Endothelial cell of umbilical vein (primary cell): ENCODE results near the gene PYGO2. TPM values are rescaled to one million over a fixed set of nuclear protein-coding genes. Genes with fewer than 3 reads are reported as not detected.
A peak's percentile ranks its signal among the peaks of the same experiment; 100 is the strongest.
"Not testable (repeated sequence)": the region's sequence is repeated elsewhere in the genome, so short reads cannot be mapped to it uniquely, and the experiment has no call there.

Experiments used
- BruUV-seq: library from RNA; stranded (reverse); fragments of 400-500 nt; replicated peaks from 2 replicates; lab custom pipeline; 2021; lab: Mats Ljungman, UMichigan
- CTCF ChIA-PET: fragments of 300-600, 350-600 bp; sonication (Branson Sonifier 250); formaldehyde crosslinking; loops from one replicate; lab custom pipeline; 2021; ENCODE audit warnings: antibody characterized with exemption, inconsistent platforms; lab: Charles Lee
- POLR2A ChIA-PET: fragments of 300-600, 350-600 bp; sonication (Branson Sonifier 250); formaldehyde crosslinking; loops from one replicate; lab custom pipeline; 2021; ENCODE audit warnings: antibody characterized with exemption, inconsistent platforms; lab: Charles Lee
- DNase-seq: peaks from one replicate; pipeline ENCODE4 v3.0.0-alpha.2; 2011; ENCODE audit warnings: low read depth, low spot score
- FAIRE-seq: peaks from 2 replicates; lab custom pipeline; 2011; peaks lifted over from hg19 to GRCh38; lab: Jason Lieb, UNC
- H2AFZ ChIP-seq: 2 replicates; pipeline ENCODE4 v1.6.0; 2012; ENCODE audit warnings: low read depth, low read length, control low read depth, inconsistent platforms
- H3K27ac ChIP-seq: 2 replicates; pipeline ENCODE4 v1.5.1; 2011; ENCODE audit warnings: low read depth, mild to moderate bottlenecking, control low read depth, low read length, moderate library complexity; ENCODE audit not compliant: insufficient read depth
- H3K27me3 ChIP-seq, 2 experiments: 2 replicates each; pipeline versions ENCODE4 v1.6.0 to v1.6.1; 2011; ENCODE audit warnings: low read length in 2 of 2, mixed read lengths in 1 of 2; ENCODE audit not compliant: control insufficient read depth in 2 of 2, insufficient read depth in 2 of 2
- H3K36me3 ChIP-seq, 2 experiments: 2 replicates in 1 of 2; 3 replicates in 1 of 2; pipeline ENCODE4 v1.5.1; 2011; ENCODE audit warnings: low read length in 2 of 2, mild to moderate bottlenecking in 1 of 2, moderate library complexity in 1 of 2; ENCODE audit not compliant: control insufficient read depth in 2 of 2, insufficient read depth in 2 of 2; ENCODE audit errors: extremely low read depth in 1 of 2
- H3K4me1 ChIP-seq: 3 replicates; pipeline ENCODE4 v1.5.1; 2011; ENCODE audit warnings: mild to moderate bottlenecking, low read length; ENCODE audit not compliant: control insufficient read depth, insufficient read depth; ENCODE audit errors: extremely low read depth
- H3K4me2 ChIP-seq: 2 replicates; pipeline ENCODE4 v1.6.1; 2011; ENCODE audit warnings: low read length, control low read depth, mixed read lengths; ENCODE audit not compliant: insufficient read depth
- H3K4me3 ChIP-seq, 3 experiments: fragments of 200-600 bp in 1 of 3; sonication (generic), shearing (Covaris generic) in 1 of 3; replicated peaks in 1 of 3; 2 replicates each; pipeline ENCODE4 v1.5.1; 2011 to 2016; ENCODE audit warnings: control low read depth in 3 of 3, low read length in 3 of 3, mild to moderate bottlenecking in 2 of 3, inconsistent platforms in 1 of 3, low read depth in 1 of 3, moderate library complexity in 1 of 3; ENCODE audit not compliant: insufficient read depth in 1 of 3
- H3K79me2 ChIP-seq: 2 replicates; pipeline ENCODE4 v1.6.0; 2012; ENCODE audit warnings: low read length, inconsistent platforms; ENCODE audit not compliant: control insufficient read depth, insufficient read depth
- H3K9ac ChIP-seq: replicated peaks from 2 replicates; pipeline ENCODE3; 2011; ENCODE audit warnings: low read length, control low read depth; ENCODE audit not compliant: insufficient read depth; ENCODE audit errors: extremely low read depth
- H3K9me1 ChIP-seq: replicated peaks from 3 replicates; pipeline ENCODE4 v1.6.0; 2011; ENCODE audit warnings: mild to moderate bottlenecking, low read length; ENCODE audit not compliant: control insufficient read depth, insufficient read depth; ENCODE audit errors: extremely low read depth
- H3K9me3 ChIP-seq: replicated peaks from 2 replicates; pipeline ENCODE4 v1.5.1; 2012; ENCODE audit warnings: low read length, inconsistent platforms; ENCODE audit not compliant: control insufficient read depth, insufficient read depth
- H4K20me1 ChIP-seq: replicated peaks from 2 replicates; pipeline ENCODE3; 2011; ENCODE audit warnings: mild to moderate bottlenecking, low read length; ENCODE audit not compliant: control insufficient read depth, insufficient read depth; ENCODE audit errors: extremely low read depth
- CTCF ChIP-seq, 2 donors: IDR thresholded peaks; 1 replicate in 1 of 2; 2 replicates in 1 of 2; pipeline ENCODE4 v1.5.1; 2011; ENCODE audit warnings: low read length in 2 of 2, mild to moderate bottlenecking in 2 of 2, moderate library complexity in 2 of 2, control low read depth in 1 of 2, inconsistent platforms in 1 of 2, low read depth in 1 of 2; ENCODE audit not compliant: insufficient read depth in 1 of 2; ENCODE audit errors: extremely low read depth in 1 of 2
- EZH2 ChIP-seq: IDR thresholded peaks from 2 replicates; pipeline ENCODE4 v1.6.1; 2012; ENCODE audit warnings: borderline replicate concordance, low read depth, mild to moderate bottlenecking, moderate library complexity, low read length, inconsistent platforms; ENCODE audit not compliant: severe bottlenecking
- FOS ChIP-seq: IDR thresholded peaks from 2 replicates; pipeline ENCODE4 v1.6.1; 2011; ENCODE audit warnings: mild to moderate bottlenecking, low read length, moderate library complexity, borderline replicate concordance; ENCODE audit not compliant: insufficient read depth
- GATA2 ChIP-seq: IDR thresholded peaks from 2 replicates; pipeline ENCODE4 v1.7.0; 2011; ENCODE audit warnings: low read depth, mild to moderate bottlenecking, moderate library complexity, mixed read lengths, low read length; ENCODE audit not compliant: insufficient read length, insufficient read depth
- JUN ChIP-seq: IDR thresholded peaks from 2 replicates; pipeline ENCODE4 v1.6.1; 2011; ENCODE audit warnings: borderline replicate concordance, low read depth; ENCODE audit not compliant: insufficient read length, insufficient read depth
- MAX ChIP-seq: IDR thresholded peaks from 2 replicates; pipeline ENCODE4 v1.6.1; 2011; ENCODE audit not compliant: insufficient read depth, insufficient read length
- MYC ChIP-seq: IDR thresholded peaks from one replicate; pipeline ENCODE4 v1.6.1; 2011; ENCODE audit warnings: mild to moderate bottlenecking, low read depth, low read length
- POLR2A ChIP-seq: IDR thresholded peaks from 2 replicates; pipeline ENCODE4 v1.6.1; 2012; ENCODE audit warnings: low read depth, mild to moderate bottlenecking, control low read depth, low read length
- POLR2AphosphoS5 ChIP-seq: IDR thresholded peaks from 2 replicates; pipeline ENCODE4 v1.6.1; 2012; ENCODE audit warnings: low read depth, mild to moderate bottlenecking, control low read depth, low read length, moderate library complexity; ENCODE audit not compliant: insufficient read depth
- dilution Hi-C: fragments of 300-500 bp; cut with MboI; formaldehyde crosslinking; loops from one replicate; pipeline ENCODE4 v1.15.0; 2019; ENCODE audit warnings: low sequenced_read_pairs; ENCODE audit not compliant: extremely low pct_ligation_motif_present
- intact Hi-C: fragments of 100-400 bp; cut with micrococcal nuclease; formaldehyde crosslinking; loops from one replicate; pipeline ENCODE4 v1.10.0; 2022
- polyA plus RNA-seq, 4 experiments: library from polyadenylated mRNA; depleted of rRNA in 3 of 4; stranded (reverse) in 3 of 4; unstranded in 1 of 4; fragments of >200 nt; gene quantifications; 2 replicates each; pipeline versions ENCODE4 v1.2.1 to v1.2.3, GENCODE V29; 2011 to 2012; ENCODE audit warnings: missing spikeins in 1 of 4
- total RNA-seq: library from RNA; stranded (reverse); gene quantifications from 2 replicates; pipeline ENCODE4 v1.2.3, GENCODE V29; 2021

PYGO2 gene
- total and polyA plus RNA-seq, 2 donors (not counting 3 experiments of a cell fraction or from before 2014, with no cell fraction given) = 19.3 to 21.5 TPM

- DNase-seq (peak; percentile 80), FAIRE-seq (peak; percentile 83)
- BruUV-seq, H3K27me3 ChIP-seq, dilution Hi-C loops, H3K4me3 ChIP-seq, H2AFZ ChIP-seq, H3K9ac ChIP-seq, H3K27ac ChIP-seq, H3K79me2 ChIP-seq, H4K20me1 ChIP-seq, H3K4me2 ChIP-seq, H3K9me1 ChIP-seq, H3K36me3 ChIP-seq, H3K9me3 ChIP-seq: not testable (repeated sequence)
- TF ChIP-seq CTCF (IDR thresholded peaks at IDR 0.05; ENCODE audit: extremely low read depth in 1 of 2, insufficient read depth in 1 of 2, low read depth in 1 of 2, low read length in 2 of 2) = peak; percentile 34 to 36
- ChIA-PET POLR2A (interaction anchor here (0.7 to 1.1 kb wide), 4 partner anchors 10 to 516 kb away, joined by 4 to 10 read pairs (median 7); partner anchors contain the start of gene SHC1), CTCF (interaction anchor here (0.5 to 4.7 kb wide), 16 partner anchors 12 to 436 kb away, joined by 3 to 65 read pairs (median 6); partner anchors contain the start of genes FLAD1, PBXIP1, PYGO2 and SHC1)
- intact Hi-C loops = loop anchor here (1.0 to 5.0 kb wide), 2 partner anchors 20 to 328 kb away; no protein-coding TSS in a partner anchor
- H3K4me1 ChIP-seq = peaks cover 11% of the 10 kb centered on the region
Measured at GRCh38 chr1:154995301-154995983, 33.9 kb upstream of the PYGO2 start.

DNA sequence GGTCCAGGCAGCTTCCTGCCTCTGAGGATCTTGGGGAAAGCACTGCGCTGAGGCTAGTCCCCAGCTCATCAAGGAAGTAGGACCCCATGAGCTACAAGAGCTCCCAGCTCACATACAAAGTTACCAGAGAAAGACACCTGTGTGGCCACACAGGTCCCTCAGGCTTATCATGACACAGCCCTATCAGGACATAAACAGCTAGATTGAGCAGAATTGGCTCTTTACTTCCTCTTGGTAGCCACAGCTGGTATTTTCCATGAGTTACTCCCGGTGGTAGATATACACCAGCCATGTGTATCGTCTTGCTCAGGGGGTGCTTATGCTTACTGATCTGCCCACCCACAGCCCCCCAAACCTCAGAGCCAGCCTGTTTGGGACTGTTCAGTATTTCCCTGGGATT, 33.0 kb upstream of the PYGO2 start:
- POLR2A ChIA-PET = interaction anchor here (0.7 to 1.7 kb wide), 4 partner anchors 10 to 137 kb away, joined by 3 to 10 read pairs (median 5); partner anchors contain the start of gene SHC1
- TF ChIP-seq EZH2 = no peak
- TF ChIP-seq GATA2 = no peak
- TF ChIP-seq MAX = no peak
- no peak for TF ChIP-seq MYC
- no peak for TF ChIP-seq POLR2AphosphoS5
- TF ChIP-seq CTCF (IDR thresholded peaks at IDR 0.05; ENCODE audit: extremely low read depth in 1 of 2, insufficient read depth in 1 of 2, low read depth in 1 of 2, low read length in 2 of 2) = no peak
- TF ChIP-seq FOS = no peak
- TF ChIP-seq JUN = no peak
- no peak for TF ChIP-seq POLR2A

More for the DNA sequence above, 33.0 kb upstream of the PYGO2 start:
- no TSS peak for BruUV-seq
- Histone ChIP-seq H3K4me3 (no peak overlapping the region), H3K4me1 (peaks cover 3% of the 10 kb centered on the region), H3K27ac (no peak overlapping the region), H3K9ac (no peak overlapping the region), H3K9me1 (no peaks in the 10 kb centered on the region), H2AFZ (no peak overlapping the region), H3K4me2 (no peak overlapping the region), H3K27me3 (no peaks in the 10 kb centered on the region), H4K20me1 (no peaks in the 10 kb centered on the region), H3K36me3 (peaks cover 0 to 6% of the 10 kb centered on the region in 2 experiments), H3K9me3 (no peaks in the 10 kb centered on the region), H3K79me2 (no peaks in the 10 kb centered on the region)
- intact Hi-C loops (no loop called here), dilution Hi-C loops (no loop called here)
- DNase-seq (no peak), FAIRE-seq (peak; percentile 35)
- CTCF ChIA-PET = interaction anchor here (1.0 to 4.7 kb wide), 13 partner anchors 8 to 90 kb away, joined by 4 to 65 read pairs (median 7); partner anchors contain the start of genes FLAD1, PBXIP1, PYGO2 and SHC1
